Measurements from ENCODE around the gene CRMP1. TPM values are rescaled to one million over a fixed set of nuclear protein-coding genes. Genes with fewer than 3 reads are reported as not detected.

The CRMP1 gene
- total RNA-seq, 1 donor from 2014 or later, result 6.2 TPM

GRCh38 chr4:5913454-5913853 is 20.6 kb upstream of the CRMP1 start:
- Histone ChIP-seq H3K4me1 (peaks cover 2% of the 10 kb centered on the region), H3K36me3 (no peaks in the 10 kb centered on the region), H3K27ac (no peak overlapping the region), H3K27me3 (ENCODE audit: low read depth) (no peaks in the 10 kb centered on the region), H3K4me3 (no peak overlapping the region), H3K9me3 (no peaks in the 10 kb centered on the region)
- DNase-seq, result no peak
- no peak for ATAC-seq
- intact Hi-C loops (cut with DNase I), result no loop called here
- TF ChIP-seq CTCF (IDR thresholded peaks at IDR 0.05), result no peak

GRCh38 chr4:5912614-5913019 is 19.7 kb upstream of the CRMP1 start:
- Histone ChIP-seq H3K4me3 (no peak overlapping the region), H3K27me3 (ENCODE audit: low read depth) (no peaks in the 10 kb centered on the region), H3K4me1 (peaks cover 6% of the 10 kb centered on the region), H3K9me3 (peaks cover 3% of the 10 kb centered on the region), H3K27ac (no peak overlapping the region), H3K36me3 (no peaks in the 10 kb centered on the region)
- ATAC-seq (no peak), DNase-seq (no peak)
- no peak for TF ChIP-seq CTCF (IDR thresholded peaks at IDR 0.05)
- intact Hi-C loops (cut with DNase I), result no loop called here

- Histone ChIP-seq H3K9me3 (peaks cover 5% of the 10 kb centered on the region), H3K27ac (no peak overlapping the region), H3K36me3 (no peaks in the 10 kb centered on the region), H3K4me3 (no peak overlapping the region), H3K4me1 (peaks cover 6% of the 10 kb centered on the region), H3K27me3 (ENCODE audit: low read depth) (no peaks in the 10 kb centered on the region)
- DNase-seq (no peak), ATAC-seq (no peak)
- TF ChIP-seq CTCF (IDR thresholded peaks at IDR 0.05), result no peak
- intact Hi-C loops (cut with DNase I), result no loop called here
Observed at GRCh38 chr4:5908876-5909427, 16.1 kb upstream of the CRMP1 start.

GRCh38 chr4:5906191-5906590 is 13.3 kb upstream of the CRMP1 start:
- no peak for DNase-seq

GRCh38 chr4:5905714-5906113 is 12.8 kb upstream of the CRMP1 start:
- H3K9me3 ChIP-seq, result peaks cover 5% of the 10 kb centered on the region
- intact Hi-C loops (cut with DNase I), result no loop called here
- H3K4me3 ChIP-seq, result no peak overlapping the region
- H3K4me1 ChIP-seq, result peaks cover 6% of the 10 kb centered on the region
- no peaks in the 10 kb centered on the region for H3K36me3 ChIP-seq
- DNase-seq (no peak), ATAC-seq (no peak)
- H3K27me3 ChIP-seq (ENCODE audit: low read depth), result peaks cover 4% of the 10 kb centered on the region
- no peak overlapping the region for H3K27ac ChIP-seq
- no peak for TF ChIP-seq CTCF (IDR thresholded peaks at IDR 0.05)

More at GRCh38 chr4:5906191-5906590, 13.3 kb upstream of the CRMP1 start:
- Histone ChIP-seq H3K4me1 (peaks cover 6% of the 10 kb centered on the region), H3K27me3 (ENCODE audit: low read depth) (no peaks in the 10 kb centered on the region), H3K27ac (no peak overlapping the region), H3K9me3 (peaks cover 5% of the 10 kb centered on the region), H3K4me3 (no peak overlapping the region), H3K36me3 (no peaks in the 10 kb centered on the region)
- no peak for TF ChIP-seq CTCF (IDR thresholded peaks at IDR 0.05)
- intact Hi-C loops (cut with DNase I), result no loop called here
- ATAC-seq, result no peak

Data from lower lobe of right lung (tissue), 2 donors.